A673 (cell line): ENCODE results near the gene NDUFB3. TPM values are rescaled to one million over a fixed set of nuclear protein-coding genes. Genes with fewer than 3 reads are reported as not detected.
"Not testable (repeated sequence)": the region's sequence is repeated elsewhere in the genome, so short reads cannot be mapped to it uniquely, and the experiment has no call there.

Experiments used
- BruUV-seq: library from RNA; stranded (reverse); fragments of 400-500 nt; replicated peaks from 2 replicates; lab custom pipeline; 2021; lab: Mats Ljungman, UMichigan
- CTCF ChIA-PET: fragments of 300-600 bp; sonication (Branson Sonifier 250); formaldehyde crosslinking; loops from one replicate; lab custom pipeline; 2022; ENCODE audit warnings: antibody characterized with exemption; lab: Charles Lee
- POLR2A ChIA-PET: fragments of 300-600 bp; sonication (Branson Sonifier 250); formaldehyde crosslinking; loops from one replicate; lab custom pipeline; 2022; ENCODE audit warnings: antibody characterized with exemption; ENCODE audit not compliant: low non-redundant PET; lab: Charles Lee
- DNase-seq: peaks from one replicate; pipeline ENCODE4 v3.0.0-alpha.2; 2015; ENCODE audit warnings: low spot score
- H3K27ac ChIP-seq: fragments of 200-600 bp; sonication (generic); 2 replicates; pipeline ENCODE4 v1.5.1; 2016; ENCODE audit warnings: mixed run types, low read depth, mild to moderate bottlenecking, mixed read lengths, antibody characterized with exemption, low read length; ENCODE audit not compliant: poor library complexity, severe bottlenecking
- H3K27me3 ChIP-seq: fragments of 200-600 bp; sonication (generic); replicated peaks from 2 replicates; pipeline ENCODE4 v1.6.1; 2017; ENCODE audit warnings: mixed run types, low read depth, mild to moderate bottlenecking, mixed read lengths, antibody characterized with exemption, low read length; ENCODE audit not compliant: insufficient read depth, poor library complexity
- H3K36me3 ChIP-seq: fragments of 200-600 bp; sonication (generic); 2 replicates; pipeline ENCODE4 v1.6.1; 2016; ENCODE audit warnings: mixed run types, mild to moderate bottlenecking, mixed read lengths, antibody characterized with exemption, low read length; ENCODE audit not compliant: insufficient read depth, poor library complexity, severe bottlenecking
- H3K4me1 ChIP-seq: fragments of 200-600 bp; sonication (generic); 2 replicates; pipeline ENCODE4 v1.6.1; 2017; ENCODE audit warnings: mixed run types, mild to moderate bottlenecking, mixed read lengths, antibody characterized with exemption, low read length; ENCODE audit not compliant: insufficient read depth, poor library complexity, severe bottlenecking
- H3K4me3 ChIP-seq: fragments of 200-600 bp; sonication (generic); 2 replicates; pipeline ENCODE4 v1.5.1; 2016; ENCODE audit warnings: low read depth, mixed run types, mild to moderate bottlenecking, mixed read lengths, low read length; ENCODE audit not compliant: poor library complexity, severe bottlenecking
- H3K9me3 ChIP-seq: fragments of 200-600 bp; sonication (generic); 2 replicates; pipeline ENCODE4 v1.6.1; 2016; ENCODE audit warnings: mixed run types, low read depth, mild to moderate bottlenecking, mixed read lengths, antibody characterized with exemption, low read length; ENCODE audit not compliant: poor library complexity, severe bottlenecking
- EZH2 ChIP-seq: fragments of 200-600 bp; sonication (generic); IDR thresholded peaks from 2 replicates; pipeline ENCODE4 v1.6.1; 2017; ENCODE audit warnings: borderline replicate concordance, low read depth, mild to moderate bottlenecking, mixed read lengths, antibody characterized with exemption, low read length; ENCODE audit not compliant: poor library complexity, severe bottlenecking
- intact Hi-C: fragments of 100-400 bp; cut with micrococcal nuclease; formaldehyde crosslinking; loops from one replicate; pipeline ENCODE4 v1.10.0; 2022; ENCODE audit not compliant: unreplicated experiment
- total RNA-seq: library from RNA; stranded (reverse); gene quantifications from 2 replicates; pipeline ENCODE4 v1.2.3, GENCODE V29; 2021
- TF ChIP-seq, protein P1 (sequence below): fragments of 300-800, 200-600 bp; sonication (generic); conservative IDR thresholded peaks from 2 replicates; pipeline ENCODE4 v1.5.1; 2017; ENCODE audit warnings: low read depth, mild to moderate bottlenecking, antibody characterized with exemption, low read length, moderate library complexity, mixed read lengths

NDUFB3 gene
- total RNA-seq, 1 experiment from 2014 or later, result 120 TPM

DNA sequence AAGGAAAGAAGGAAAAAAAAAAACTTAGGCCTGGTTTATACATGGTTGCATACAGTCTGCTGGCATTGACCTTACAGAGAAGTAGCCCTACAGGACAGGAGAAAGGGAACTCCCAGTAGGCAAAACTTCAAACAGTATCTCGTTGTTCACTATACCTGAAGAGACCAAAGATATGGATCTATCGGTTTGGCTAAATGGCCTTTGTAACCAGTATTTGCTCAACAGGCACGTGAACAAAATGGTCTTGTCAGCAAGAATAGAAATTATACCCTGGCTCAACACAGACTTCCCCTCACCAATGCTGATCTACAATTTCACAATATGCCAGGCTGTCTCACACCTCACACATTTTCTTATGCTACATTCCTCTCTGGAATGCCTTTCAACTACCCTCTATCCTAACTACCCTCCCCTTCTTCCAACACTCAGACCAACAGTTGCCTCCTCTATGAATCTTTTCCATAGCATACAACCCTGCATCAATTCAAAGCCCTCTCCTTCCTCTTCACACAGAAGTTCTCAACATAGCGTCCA is 14.0 kb upstream of the NDUFB3 start:
- no peaks in the 10 kb centered on the region for H3K4me1 ChIP-seq
- no TSS peak for BruUV-seq
- H3K27me3 ChIP-seq, result no peaks in the 10 kb centered on the region
- DNase-seq, result no peak
- intact Hi-C loops, result no loop called here
- POLR2A ChIA-PET, result no interaction called here
- no peak overlapping the region for H3K27ac ChIP-seq
- H3K4me3 ChIP-seq, result no peak overlapping the region
- no peaks in the 10 kb centered on the region for H3K36me3 ChIP-seq
- no peak for TF ChIP-seq EZH2
- TF ChIP-seq, protein P1, sequence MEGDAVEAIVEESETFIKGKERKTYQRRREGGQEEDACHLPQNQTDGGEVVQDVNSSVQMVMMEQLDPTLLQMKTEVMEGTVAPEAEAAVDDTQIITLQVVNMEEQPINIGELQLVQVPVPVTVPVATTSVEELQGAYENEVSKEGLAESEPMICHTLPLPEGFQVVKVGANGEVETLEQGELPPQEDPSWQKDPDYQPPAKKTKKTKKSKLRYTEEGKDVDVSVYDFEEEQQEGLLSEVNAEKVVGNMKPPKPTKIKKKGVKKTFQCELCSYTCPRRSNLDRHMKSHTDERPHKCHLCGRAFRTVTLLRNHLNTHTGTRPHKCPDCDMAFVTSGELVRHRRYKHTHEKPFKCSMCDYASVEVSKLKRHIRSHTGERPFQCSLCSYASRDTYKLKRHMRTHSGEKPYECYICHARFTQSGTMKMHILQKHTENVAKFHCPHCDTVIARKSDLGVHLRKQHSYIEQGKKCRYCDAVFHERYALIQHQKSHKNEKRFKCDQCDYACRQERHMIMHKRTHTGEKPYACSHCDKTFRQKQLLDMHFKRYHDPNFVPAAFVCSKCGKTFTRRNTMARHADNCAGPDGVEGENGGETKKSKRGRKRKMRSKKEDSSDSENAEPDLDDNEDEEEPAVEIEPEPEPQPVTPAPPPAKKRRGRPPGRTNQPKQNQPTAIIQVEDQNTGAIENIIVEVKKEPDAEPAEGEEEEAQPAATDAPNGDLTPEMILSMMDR, result no peak
- no peaks in the 10 kb centered on the region for H3K9me3 ChIP-seq
- CTCF ChIA-PET, result no interaction called here

DNA sequence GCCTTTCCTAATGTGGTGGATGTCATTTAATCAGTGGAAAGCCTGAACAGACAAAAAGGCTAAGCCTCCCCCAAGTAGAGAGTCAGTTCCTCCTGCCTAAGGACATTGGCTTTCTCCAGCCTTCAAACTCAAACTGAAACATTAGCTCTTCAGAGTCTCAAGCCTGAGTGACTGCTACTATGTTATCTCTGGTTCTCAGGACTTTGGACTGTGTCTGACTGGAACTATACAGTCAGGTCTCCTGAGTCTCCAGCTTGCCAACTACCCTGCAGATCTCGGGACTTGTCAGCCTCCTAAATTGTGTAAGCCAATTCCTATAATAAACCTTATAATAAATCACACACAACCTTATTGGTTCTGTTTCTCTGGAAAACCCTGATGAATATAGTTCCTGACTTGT is 12.9 kb upstream of the NDUFB3 start:
- POLR2A ChIA-PET, result no interaction called here
- H3K27me3 ChIP-seq, result no peaks in the 10 kb centered on the region
- no peak for DNase-seq
- no peaks in the 10 kb centered on the region for H3K36me3 ChIP-seq
- no TSS peak for BruUV-seq
- TF ChIP-seq, protein P1, result no peak
- H3K9me3 ChIP-seq, result no peaks in the 10 kb centered on the region
- H3K4me3 ChIP-seq, result no peak overlapping the region
- no peak overlapping the region for H3K27ac ChIP-seq
- H3K4me1 ChIP-seq, result no peaks in the 10 kb centered on the region
- intact Hi-C loops, result no loop called here
- CTCF ChIA-PET, result no interaction called here

DNA sequence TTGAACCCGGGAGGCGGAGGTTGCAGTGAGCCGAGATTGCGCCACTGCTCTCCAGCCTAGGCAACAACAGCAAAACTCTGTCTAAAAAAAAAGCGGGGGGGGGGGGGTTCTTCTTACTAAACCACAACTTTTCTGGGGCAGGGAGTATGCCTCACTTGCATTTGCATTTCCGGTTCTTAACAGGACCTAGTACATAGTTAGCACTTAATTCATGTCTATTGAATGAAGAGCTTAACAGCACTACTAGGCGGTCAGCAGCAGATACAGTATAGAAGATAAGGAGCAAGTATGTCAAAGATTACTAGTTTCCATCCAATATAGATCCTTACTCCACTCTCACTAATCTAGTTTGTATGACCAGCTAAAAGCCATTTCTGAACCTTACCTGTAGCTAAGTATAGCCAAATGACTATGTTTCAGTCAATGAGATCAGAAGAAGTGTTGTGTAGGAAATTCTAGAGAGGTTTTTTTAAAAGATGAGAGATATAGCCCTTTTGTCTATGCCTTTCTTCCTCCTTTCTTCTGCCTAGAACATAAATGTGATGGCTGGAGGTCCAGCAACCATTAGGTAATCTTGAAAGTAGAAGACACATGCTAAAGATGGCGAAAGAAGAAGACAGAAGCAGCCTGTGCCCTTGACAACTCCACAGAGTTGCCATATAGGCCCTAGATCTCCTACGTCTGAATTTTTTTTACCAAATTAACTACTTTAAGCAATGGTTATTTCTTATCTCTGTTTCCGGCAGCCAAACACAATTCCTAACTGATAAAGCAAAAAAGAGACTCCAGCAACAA is 11.6 kb upstream of the NDUFB3 start:
- Histone ChIP-seq H3K9me3 (no peaks in the 10 kb centered on the region), H3K27me3 (no peaks in the 10 kb centered on the region), H3K4me3 (no peak overlapping the region), H3K36me3 (no peaks in the 10 kb centered on the region), H3K4me1 (no peaks in the 10 kb centered on the region), H3K27ac (no peak overlapping the region)
- BruUV-seq, result no TSS peak
- no peak for DNase-seq
- intact Hi-C loops, result no loop called here
- ChIA-PET POLR2A (no interaction called here), CTCF (no interaction called here)
- TF ChIP-seq EZH2, result no peak
- TF ChIP-seq, protein P1, result no peak

DNA sequence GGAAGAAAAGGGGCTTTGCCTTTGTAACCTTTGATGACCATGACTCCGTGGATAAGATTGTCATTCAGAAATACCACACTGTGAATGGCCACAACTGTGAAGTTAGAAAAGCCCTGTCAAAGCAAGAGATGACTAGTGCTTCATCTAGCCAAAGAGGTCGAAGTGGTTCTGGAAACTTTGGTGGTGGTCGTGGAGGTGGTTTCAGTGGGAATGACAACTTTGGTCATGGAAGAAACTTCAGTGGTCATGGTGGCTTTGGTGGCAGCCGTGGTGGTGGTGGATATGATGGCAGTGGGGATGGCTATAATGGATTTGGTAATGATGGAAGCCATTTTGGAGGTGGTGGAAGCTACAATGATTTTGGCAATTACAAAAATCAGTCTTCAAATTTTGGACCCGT is 8.3 kb upstream of the NDUFB3 start:
- H3K4me1 ChIP-seq, H3K36me3 ChIP-seq, DNase-seq, CTCF ChIA-PET, BruUV-seq, intact Hi-C loops, H3K9me3 ChIP-seq, H3K27ac ChIP-seq, POLR2A ChIA-PET, H3K27me3 ChIP-seq, H3K4me3 ChIP-seq: not testable (repeated sequence)
